H1 (cell line): Measurements from ENCODE around the gene MSH5. TPM values are rescaled to one million over a fixed set of nuclear protein-coding genes. Genes with fewer than 3 reads are reported as not detected.
"Not testable (repeated sequence)": the region's sequence is repeated elsewhere in the genome, so short reads cannot be mapped to it uniquely, and the experiment has no call there.

Experiments
- CTCF ChIA-PET: fragments of 300-600 bp; sonication (Branson Sonifier 250); formaldehyde crosslinking; loops from one replicate; lab custom pipeline; 2021; ENCODE audit not compliant: partially characterized antibody; lab: Charles Lee
- POLR2A ChIA-PET: fragments of 300-600 bp; sonication (Branson Sonifier 250); formaldehyde crosslinking; loops from one replicate; lab custom pipeline; 2021; ENCODE audit warnings: inconsistent platforms; ENCODE audit not compliant: partially characterized antibody; lab: Charles Lee
- DNase-seq, 2 experiments: peaks; one replicate each; pipeline versions ENCODE4 v3.0.0 to v3.0.0-alpha.2; 2010 to 2022; ENCODE audit warnings: low spot score in 2 of 2, low read depth in 1 of 2, mixed read lengths in 1 of 2
- FAIRE-seq: peaks from 2 replicates; lab custom pipeline; 2011; peaks lifted over from hg19 to GRCh38; lab: Jason Lieb, UNC
- H2AFZ ChIP-seq: 2 replicates; pipeline ENCODE4 v1.8.1; 2012; ENCODE audit warnings: low read length, inconsistent platforms
- H2AK5ac ChIP-seq: 2 replicates; pipeline ENCODE4 v1.6.1; 2013; ENCODE audit warnings: low read depth, low read length
- H2BK120ac ChIP-seq: replicated peaks from 2 replicates; pipeline ENCODE3; 2013; ENCODE audit warnings: low read depth, low read length, inconsistent platforms
- H2BK12ac ChIP-seq: 2 replicates; pipeline ENCODE4 v1.6.1; 2013; ENCODE audit warnings: low read depth, low read length
- H2BK15ac ChIP-seq: 2 replicates; pipeline ENCODE4 v1.6.1; 2013; ENCODE audit warnings: low read length
- H2BK20ac ChIP-seq: 2 replicates; pipeline ENCODE4 v1.6.1; 2013; ENCODE audit warnings: low read length
- H2BK5ac ChIP-seq: 2 replicates; pipeline ENCODE4 v1.6.1; 2013; ENCODE audit warnings: low read depth, low read length
- H3K14ac ChIP-seq: 2 replicates; pipeline ENCODE4 v1.6.1; 2013; ENCODE audit warnings: inconsistent platforms; ENCODE audit not compliant: insufficient read length
- H3K18ac ChIP-seq: 2 replicates; pipeline ENCODE4 v1.6.1; 2013; ENCODE audit warnings: low read length; ENCODE audit errors: extremely low read depth
- H3K23ac ChIP-seq: 2 replicates; pipeline ENCODE4 v1.6.1; 2013; ENCODE audit warnings: inconsistent platforms; ENCODE audit not compliant: insufficient read length
- H3K23me2 ChIP-seq: 2 replicates; pipeline ENCODE4 v1.6.1; 2013; ENCODE audit warnings: low read depth, low read length
- H3K27ac ChIP-seq: 2 replicates; pipeline ENCODE4 v1.6.1; 2011; ENCODE audit warnings: low read depth, low read length, inconsistent platforms
- H3K27me3 ChIP-seq, 4 experiments: replicated peaks in 1 of 4; 1 replicate in 1 of 4; 2 replicates in 3 of 4; pipeline versions ENCODE4 v1.6.1 to v1.8.1; 2011 to 2013; ENCODE audit warnings: low read length in 3 of 4, mild to moderate bottlenecking in 3 of 4, inconsistent platforms in 2 of 4, mixed read lengths in 2 of 4, moderate library complexity in 1 of 4; ENCODE audit not compliant: control insufficient read depth in 3 of 4, insufficient read depth in 3 of 4; ENCODE audit errors: extremely low read depth in 1 of 4
- H3K36me3 ChIP-seq, 4 experiments: 2 replicates each; pipeline versions ENCODE4 v1.6.1 to v1.8.1; 2011 to 2013; ENCODE audit warnings: mild to moderate bottlenecking in 4 of 4, low read length in 3 of 4, moderate library complexity in 2 of 4, control low read depth in 1 of 4, inconsistent platforms in 1 of 4; ENCODE audit not compliant: insufficient read depth in 4 of 4, control insufficient read depth in 2 of 4
- H3K4ac ChIP-seq: replicated peaks from 2 replicates; pipeline ENCODE3; 2013; ENCODE audit warnings: low read length, low read depth, mixed read lengths, inconsistent platforms; ENCODE audit not compliant: insufficient read length
- H3K4me1 ChIP-seq, 4 experiments: replicated peaks in 1 of 4; 1 replicate in 1 of 4; 2 replicates in 3 of 4; pipeline versions ENCODE4 v1.6.1 to v1.8.1; 2011 to 2013; ENCODE audit warnings: low read length in 3 of 4, inconsistent platforms in 2 of 4, mixed read lengths in 1 of 4; ENCODE audit not compliant: insufficient read depth in 4 of 4, control insufficient read depth in 3 of 4
- H3K4me2 ChIP-seq, 2 experiments: 2 replicates each; pipeline versions ENCODE4 v1.6.1 to v1.8.1; 2011 to 2013; ENCODE audit warnings: low read depth in 2 of 2, low read length in 2 of 2, control low read depth in 1 of 2, inconsistent platforms in 1 of 2, mild to moderate bottlenecking in 1 of 2; ENCODE audit not compliant: insufficient read depth in 1 of 2
- H3K4me3 ChIP-seq, 4 experiments: fragments of 200-600, 300-600 bp in 1 of 4; sonication (generic), shearing (Covaris generic), sonication (Bioruptor Twin) in 1 of 4; 2 replicates each; pipeline versions ENCODE4 v1.5.1 to v1.8.1; 2011 to 2016; ENCODE audit warnings: low read length in 4 of 4, low read depth in 3 of 4, control low read depth in 2 of 4, inconsistent platforms in 2 of 4, mild to moderate bottlenecking in 2 of 4, mixed read lengths in 1 of 4, moderate library complexity in 1 of 4; ENCODE audit not compliant: insufficient read depth in 2 of 4; ENCODE audit errors: extremely low read depth in 1 of 4
- H3K56ac ChIP-seq: replicated peaks from 2 replicates; pipeline ENCODE3; 2013; ENCODE audit warnings: low read depth, mild to moderate bottlenecking, mixed read lengths, low read length, inconsistent platforms; ENCODE audit not compliant: insufficient read length
- H3K79me1 ChIP-seq: 2 replicates; pipeline ENCODE4 v1.6.1; 2013; ENCODE audit warnings: low read depth, low read length, control low read depth
- H3K79me2 ChIP-seq, 2 experiments: 2 replicates each; pipeline versions ENCODE4 v1.6.1 to v1.8.1; 2012 to 2013; ENCODE audit warnings: low read length in 2 of 2, mild to moderate bottlenecking in 2 of 2, inconsistent platforms in 1 of 2; ENCODE audit not compliant: insufficient read depth in 2 of 2, control insufficient read depth in 1 of 2
- H3K9ac ChIP-seq, 4 experiments: replicated peaks in 1 of 4; 1 replicate in 1 of 4; 2 replicates in 3 of 4; pipeline versions ENCODE4 v1.6.1 to v1.8.1; 2011 to 2013; ENCODE audit warnings: low read depth in 3 of 4, low read length in 3 of 4, control low read depth in 2 of 4, mild to moderate bottlenecking in 2 of 4, moderate library complexity in 2 of 4, inconsistent platforms in 1 of 4; ENCODE audit errors: extremely low read depth in 1 of 4
- H3K9me3 ChIP-seq, 2 experiments: 2 replicates each; pipeline versions ENCODE4 v1.6.1 to v1.8.1; 2012 to 2013; ENCODE audit warnings: mild to moderate bottlenecking in 2 of 2, moderate library complexity in 2 of 2, control low read depth in 1 of 2, inconsistent platforms in 1 of 2, low read depth in 1 of 2, low read length in 1 of 2, mixed read lengths in 1 of 2; ENCODE audit not compliant: insufficient read depth in 2 of 2
- H4K20me1 ChIP-seq, 2 experiments: replicated peaks in 1 of 2; 2 replicates each; pipeline versions ENCODE3 to v1.8.1; 2011 to 2013; ENCODE audit warnings: inconsistent platforms in 2 of 2, low read length in 2 of 2, mild to moderate bottlenecking in 1 of 2; ENCODE audit not compliant: insufficient read depth in 2 of 2, control insufficient read depth in 1 of 2
- H4K5ac ChIP-seq: 2 replicates; pipeline ENCODE4 v1.6.1; 2013; ENCODE audit warnings: low read length, low read depth, mixed read lengths, inconsistent platforms; ENCODE audit not compliant: insufficient read length
- H4K8ac ChIP-seq: 2 replicates; pipeline ENCODE4 v1.8.0; 2013; ENCODE audit warnings: mild to moderate bottlenecking, moderate library complexity, low read length, inconsistent platforms; ENCODE audit not compliant: insufficient read depth; ENCODE audit errors: extremely low read depth
- H4K91ac ChIP-seq: replicated peaks from 2 replicates; pipeline ENCODE3; 2013; ENCODE audit warnings: low read length, mixed read lengths, inconsistent platforms; ENCODE audit not compliant: insufficient read length
- WGBS, 2 experiments: shearing (Covaris generic) in 1 of 2; methylation state at CpG; one replicate each; pipeline versions ENCODE4 v1.1.6 to v1.1.7; 2013 to 2015; ENCODE audit warnings: low lambda C conversion rate in 2 of 2, mixed read lengths in 2 of 2, inconsistent platforms in 1 of 2, low coverage in 1 of 2, missing lambda C conversion rate in 1 of 2; ENCODE audit not compliant: insufficient replicate concordance in 2 of 2, insufficient coverage in 1 of 2, insufficient read length in 1 of 2; ENCODE audit errors: extremely low coverage in 1 of 2, missing lambda C conversion rate in 1 of 2; 5-methylcytosine and 5-hydroxymethylcytosine counted together
- polyA plus RNA-seq, 7 experiments: library from polyadenylated mRNA; depleted of rRNA in 3 of 7; stranded (reverse) in 5 of 7; unstranded in 2 of 7; fragments of >200 nt in 5 of 7; fragments of 200-250 nt in 2 of 7; gene quantifications; 1 replicate in 5 of 7; 2 replicates in 1 of 7; 4 replicates in 1 of 7; pipeline versions ENCODE4 v1.2.1 to v1.2.3, GENCODE V29; 2011 to 2013; ENCODE audit warnings: missing spikeins in 2 of 7, mixed read lengths in 2 of 7
- total RNA-seq: library from RNA; stranded (reverse); fragmentation: NEBNext Ultra II Directional; extraction: Animal tissue kit (Norgen Biotek cat#: 25700); gene quantifications from 2 replicates; pipeline ENCODE4 v1.2.1, GENCODE V29; 2021

Gene MSH5
- total and polyA plus RNA-seq, 2 of the 8 experiments (the other 6 are each of a cell fraction or from before 2014, with no cell fraction given), result 25.3 to 26.5 TPM

DNA sequence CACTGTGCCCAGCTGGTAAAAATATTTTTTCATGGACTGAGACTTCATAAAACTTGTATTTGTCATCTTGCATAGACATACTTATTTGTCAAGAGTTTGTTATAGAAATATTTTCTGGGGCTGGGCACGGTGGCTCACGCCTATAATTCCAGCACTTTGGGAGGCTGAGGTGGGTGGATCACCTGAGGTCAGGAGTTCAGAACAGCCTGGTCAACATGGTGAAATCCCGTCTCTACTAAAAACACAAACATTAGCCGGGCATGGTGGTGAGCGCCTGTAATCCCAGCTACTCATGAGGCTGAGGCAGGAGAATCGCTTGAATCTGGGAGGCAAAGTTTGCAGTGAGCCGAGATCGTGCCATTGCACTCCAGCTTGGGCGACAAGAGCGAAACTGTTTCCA is 68.8 kb downstream of the MSH5 start:
- H3K79me1 ChIP-seq, H3K23me2 ChIP-seq, FAIRE-seq, H2BK15ac ChIP-seq, H3K27me3 ChIP-seq, H3K56ac ChIP-seq, H3K9ac ChIP-seq, H3K4me1 ChIP-seq, H4K8ac ChIP-seq, H2AK5ac ChIP-seq, H3K14ac ChIP-seq, H3K27ac ChIP-seq, H2BK5ac ChIP-seq, H2BK20ac ChIP-seq, H2BK120ac ChIP-seq, H2BK12ac ChIP-seq, H3K4ac ChIP-seq, H4K5ac ChIP-seq, H2AFZ ChIP-seq, H3K9me3 ChIP-seq, H3K36me3 ChIP-seq, H3K4me2 ChIP-seq, H4K91ac ChIP-seq, H3K23ac ChIP-seq, H4K20me1 ChIP-seq, H3K4me3 ChIP-seq, DNase-seq, H3K18ac ChIP-seq: not testable (repeated sequence)
- peaks cover 5 to 18% of the 10 kb centered on the region in 2 experiments; a peak in 2 of 4 replicates for H3K79me2 ChIP-seq
- 95% methylated on average over 10 of the region's 10 CpGs; no CpG with 5 or more reads in 1 of the 2 experiments for WGBS, 2 experiments
- CTCF ChIA-PET, result interaction anchor here (0.6 to 3.9 kb wide), 5 partner anchors 15 to 1791 kb away, joined by 3 to 21 read pairs (median 7); partner anchors contain the start of gene DDAH2
- POLR2A ChIA-PET, result interaction anchor here (0.7 to 3.7 kb wide), 4 partner anchors 11 to 127 kb away, joined by 3 to 25 read pairs (median 4); no protein-coding TSS in a partner anchor
